Stomach (tissue), 9 donors: ENCODE data around the gene PAX1. TPM values are rescaled to one million over a fixed set of nuclear protein-coding genes. Genes with fewer than 3 reads are reported as not detected.

Source experiments
- DNase-seq, 2 donors: peaks; one replicate each; pipeline versions ENCODE4 v3.0.0 to v3.0.0-alpha.2; 2013 to 2019
- H3K27ac ChIP-seq, 5 donors: fragments of 200-600 bp in 4 of 5; sonication (generic) in 4 of 5; one replicate each; pipeline ENCODE4 v1.5.1; 2013 to 2019; ENCODE audit warnings: mild to moderate bottlenecking in 1 of 5, moderate library complexity in 1 of 5
- H3K27me3 ChIP-seq, 3 donors: fragments of 200-600 bp; sonication (generic); one replicate each; pipeline ENCODE4 v1.5.1; 2017 to 2019; ENCODE audit warnings: mixed run types in 1 of 3
- H3K36me3 ChIP-seq, 4 donors: fragments of 200-600 bp; sonication (generic); 1 replicate in 3 of 4; 2 replicates in 1 of 4; pipeline ENCODE4 v1.5.1; 2016 to 2019
- H3K4me1 ChIP-seq, 4 donors: fragments of 200-600 bp; sonication (generic); one replicate each; pipeline ENCODE4 v1.5.1; 2016 to 2019
- H3K4me3 ChIP-seq, 4 donors: fragments of 200-600 bp; sonication (generic) in 3 of 4; one replicate each; pipeline ENCODE4 v1.5.1; 2016 to 2019; ENCODE audit warnings: mild to moderate bottlenecking in 1 of 4
- H3K9me3 ChIP-seq, 4 donors: fragments of 200-600 bp; sonication (generic); one replicate each; pipeline ENCODE4 v1.5.1; 2016 to 2019
- EP300 ChIP-seq: sonication (generic); formaldehyde crosslinking; IDR thresholded peaks from one replicate; pipeline ENCODE4 v1.6.1; 2017; ENCODE audit warnings: antibody characterized with exemption
- POLR2A ChIP-seq, 4 donors: fragments of 450-650 bp; IDR thresholded peaks; one replicate each; pipeline ENCODE4 v1.6.1; 2016; ENCODE audit warnings: antibody characterized with exemption in 4 of 4, control low read depth in 2 of 4, mild to moderate bottlenecking in 1 of 4, moderate library complexity in 1 of 4
- POLR2AphosphoS5 ChIP-seq, 3 donors: sonication (generic); formaldehyde crosslinking; IDR thresholded peaks; one replicate each; pipeline ENCODE4 v1.6.1; 2016; ENCODE audit warnings: antibody characterized with exemption in 3 of 3
- WGBS, 5 donors: extraction: QIAGEN DNeasy Blood & Tissue Kit in 3 of 5; methylation state at CpG; one replicate each; pipeline versions ENCODE4 v1.1.5 to v1.1.7; 2013 to 2018; 5-methylcytosine and 5-hydroxymethylcytosine counted together
- intact Hi-C: fragments of 100-400 bp; cut with DNase I; formaldehyde crosslinking; loops from one replicate; pipeline ENCODE4 v1.15.1; 2023; ENCODE audit warnings: low total_unique reads
- polyA plus RNA-seq, 3 donors: library from polyadenylated mRNA; stranded (reverse); fragments of 200-250 nt; gene quantifications; one replicate each; pipeline ENCODE4 v1.2.3, GENCODE V29; 2013
- total RNA-seq, 5 donors: library from RNA; depleted of rRNA; stranded (reverse); fragments of >200 nt; gene quantifications; one replicate each; pipeline versions ENCODE4 v1.1.0 to v1.2.3, GENCODE V29; 2014 to 2016
- TF ChIP-seq, protein P1 (sequence below), 7 experiments: fragments of 450-650 bp in 4 of 7; fragments of 200-600 bp in 3 of 7; sonication (generic) in 3 of 7; IDR thresholded peaks; one replicate each; pipeline ENCODE4 v1.5.1; 2016 to 2019; ENCODE audit warnings: antibody characterized with exemption in 7 of 7, control low read depth in 2 of 7, mild to moderate bottlenecking in 1 of 7
- donor health status: healthy with polysubstance abuse.
- donor health status: Bipolar disorder and iron deficiency.
- donor health status: healthy.

The PAX1 gene
- total and polyA plus RNA-seq, 8 donors: not detected

GRCh38 chr20:21677781-21678180 is 27.7 kb upstream of the PAX1 start:
- Histone ChIP-seq H3K27ac (no peak overlapping the region), H3K9me3 (peaks cover 0 to 12% (median 8%) of the 10 kb centered on the region in 4 donors), H3K4me3 (no peak overlapping the region), H3K27me3 (no peaks in the 10 kb centered on the region), H3K4me1 (no peaks in the 10 kb centered on the region), H3K36me3 (no peaks in the 10 kb centered on the region)
- TF ChIP-seq POLR2A (IDR thresholded peaks at IDR 0.05) (no peak), POLR2AphosphoS5 (IDR thresholded peaks at IDR 0.05) (no peak), EP300 (no peak)
- TF ChIP-seq, protein P1, sequence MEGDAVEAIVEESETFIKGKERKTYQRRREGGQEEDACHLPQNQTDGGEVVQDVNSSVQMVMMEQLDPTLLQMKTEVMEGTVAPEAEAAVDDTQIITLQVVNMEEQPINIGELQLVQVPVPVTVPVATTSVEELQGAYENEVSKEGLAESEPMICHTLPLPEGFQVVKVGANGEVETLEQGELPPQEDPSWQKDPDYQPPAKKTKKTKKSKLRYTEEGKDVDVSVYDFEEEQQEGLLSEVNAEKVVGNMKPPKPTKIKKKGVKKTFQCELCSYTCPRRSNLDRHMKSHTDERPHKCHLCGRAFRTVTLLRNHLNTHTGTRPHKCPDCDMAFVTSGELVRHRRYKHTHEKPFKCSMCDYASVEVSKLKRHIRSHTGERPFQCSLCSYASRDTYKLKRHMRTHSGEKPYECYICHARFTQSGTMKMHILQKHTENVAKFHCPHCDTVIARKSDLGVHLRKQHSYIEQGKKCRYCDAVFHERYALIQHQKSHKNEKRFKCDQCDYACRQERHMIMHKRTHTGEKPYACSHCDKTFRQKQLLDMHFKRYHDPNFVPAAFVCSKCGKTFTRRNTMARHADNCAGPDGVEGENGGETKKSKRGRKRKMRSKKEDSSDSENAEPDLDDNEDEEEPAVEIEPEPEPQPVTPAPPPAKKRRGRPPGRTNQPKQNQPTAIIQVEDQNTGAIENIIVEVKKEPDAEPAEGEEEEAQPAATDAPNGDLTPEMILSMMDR (IDR thresholded peaks at IDR 0.05): no peak
- 45 to 50% (median 50%) methylated on average over 3 of the region's 3 CpGs for WGBS, 5 donors
- intact Hi-C loops: no loop called here
- DNase-seq: no peak

DNA sequence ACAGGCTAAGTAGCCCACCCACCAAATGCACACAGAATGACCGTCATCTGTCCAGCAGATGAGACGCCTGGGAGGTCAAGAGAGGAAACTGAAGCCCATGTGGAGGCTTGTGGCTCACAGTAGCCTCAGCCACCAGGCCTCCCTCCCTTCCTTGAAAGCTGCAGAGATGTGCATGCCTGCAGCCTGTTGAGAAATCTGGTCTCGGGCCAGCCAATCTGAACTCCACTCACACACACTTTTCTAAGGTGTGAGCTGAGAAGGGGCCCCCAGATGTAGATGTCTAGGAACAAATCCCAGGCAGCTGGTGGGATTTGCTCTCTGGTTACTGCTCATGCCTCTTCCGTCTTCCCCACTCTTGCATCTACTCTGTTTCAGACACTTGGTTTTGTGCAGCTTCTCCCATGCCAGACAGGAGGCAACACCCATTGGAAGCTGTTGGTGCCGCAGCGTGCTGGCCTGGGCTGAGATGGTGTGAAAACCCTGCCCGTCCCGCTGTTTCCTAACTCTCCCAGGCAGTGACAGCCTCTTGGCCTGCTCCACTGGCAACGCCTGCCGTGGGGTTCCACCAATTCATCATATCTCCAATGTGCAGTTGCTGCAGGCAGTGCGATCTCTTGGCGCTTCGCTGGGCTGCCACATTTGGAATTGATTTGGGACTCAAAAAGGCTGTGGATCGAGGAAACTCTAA is 24.1 kb upstream of the PAX1 start:
- peaks cover 0 to 6% (median 0%) of the 10 kb centered on the region in 3 donors for H3K27me3 ChIP-seq
- TF ChIP-seq POLR2AphosphoS5 (IDR thresholded peaks at IDR 0.05): no peak
- no peak for TF ChIP-seq EP300
- TF ChIP-seq, protein P1 (IDR thresholded peaks at IDR 0.05): no peak
- TF ChIP-seq POLR2A (IDR thresholded peaks at IDR 0.05): no peak
- 71 to 82% (median 80%) methylated on average over 14 of the region's 14 CpGs for WGBS, 5 donors
- no peaks in the 10 kb centered on the region for H3K9me3 ChIP-seq
- intact Hi-C loops: no loop called here
- no peaks in the 10 kb centered on the region for H3K36me3 ChIP-seq
- no peak overlapping the region for H3K27ac ChIP-seq
- H3K4me1 ChIP-seq: no peaks in the 10 kb centered on the region
- peak in 1 of 2 donors; percentile 11 for DNase-seq
- H3K4me3 ChIP-seq: peak overlapping the region in 3 of 4 donors; percentile 7 to 23 (median 13)

DNA sequence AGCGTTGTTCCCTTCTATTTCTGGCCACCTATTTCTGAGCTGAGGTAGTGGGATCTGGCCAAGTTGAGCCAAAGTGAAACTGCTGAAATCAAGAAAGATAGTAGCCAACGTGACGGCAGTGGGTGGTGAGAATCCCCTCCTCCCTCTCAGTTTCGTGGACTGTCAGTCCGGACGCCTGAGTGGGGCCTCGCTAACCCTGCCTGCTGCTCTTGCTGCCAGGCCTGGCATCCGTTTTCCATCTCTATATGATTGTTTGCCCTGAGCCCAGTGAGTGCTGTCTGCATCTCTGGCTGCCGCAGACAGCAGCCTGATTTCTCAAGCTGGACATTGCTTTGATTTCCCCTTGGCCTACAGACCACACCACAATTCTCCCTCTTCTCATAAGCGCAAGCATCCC is 23.5 kb upstream of the PAX1 start:
- 55 to 71% (median 56%) methylated on average over 10 of the region's 10 CpGs for WGBS, 5 donors
- intact Hi-C loops: no loop called here
- H3K36me3 ChIP-seq: no peaks in the 10 kb centered on the region
- no peak for TF ChIP-seq EP300
- no peak for TF ChIP-seq POLR2AphosphoS5 (IDR thresholded peaks at IDR 0.05)
- no peak for TF ChIP-seq POLR2A (IDR thresholded peaks at IDR 0.05)
- TF ChIP-seq, protein P1 (IDR thresholded peaks at IDR 0.05): no peak
- no peaks in the 10 kb centered on the region for H3K4me1 ChIP-seq
- H3K27ac ChIP-seq: no peak overlapping the region
- DNase-seq: peak in 1 of 2 donors; percentile 15
- peaks cover 0 to 6% (median 0%) of the 10 kb centered on the region in 3 donors for H3K27me3 ChIP-seq
- peak overlapping the region in 3 of 4 donors; percentile 7 to 23 (median 13) for H3K4me3 ChIP-seq
- H3K9me3 ChIP-seq: no peaks in the 10 kb centered on the region

GRCh38 chr20:21682521-21682954 is 22.9 kb upstream of the PAX1 start:
- TF ChIP-seq EP300: no peak
- no peak for TF ChIP-seq POLR2A (IDR thresholded peaks at IDR 0.05)
- TF ChIP-seq, protein P1 (IDR thresholded peaks at IDR 0.05): no peak
- TF ChIP-seq POLR2AphosphoS5 (IDR thresholded peaks at IDR 0.05): no peak
- WGBS, 5 donors: 37 to 60% (median 49%) methylated on average over 8 of the region's 8 CpGs
- Histone ChIP-seq H3K27me3 (peaks cover 0 to 6% (median 0%) of the 10 kb centered on the region in 3 donors), H3K9me3 (no peaks in the 10 kb centered on the region), H3K27ac (no peak overlapping the region), H3K36me3 (no peaks in the 10 kb centered on the region), H3K4me3 (no peak overlapping the region), H3K4me1 (no peaks in the 10 kb centered on the region)
- intact Hi-C loops: no loop called here
- DNase-seq: peak in 1 of 2 donors; percentile 70
